Panc1 (cell line): Measurements from ENCODE around the gene RHOJ. TPM values are rescaled to one million over a fixed set of nuclear protein-coding genes. Genes with fewer than 3 reads are reported as not detected.

ENCODE experiments used
- ATAC-seq: fragments of 200-7000 bp; cut with Tn5 transposase; 2 replicates; pipeline ENCODE4 v1.9.1; 2020; ENCODE audit warnings: mild to moderate bottlenecking, moderate library complexity
- BruUV-seq: library from RNA; stranded (reverse); fragments of 400-500 nt; replicated peaks from 2 replicates; lab custom pipeline; 2021; lab: Mats Ljungman, UMichigan
- CTCF ChIA-PET: fragments of 300-600 bp; sonication (Branson Sonifier 250); formaldehyde crosslinking; loops from one replicate; lab custom pipeline; 2022; ENCODE audit warnings: antibody characterized with exemption; lab: Charles Lee
- POLR2A ChIA-PET: fragments of 300-600 bp; sonication (Branson Sonifier 250); formaldehyde crosslinking; loops from one replicate; lab custom pipeline; 2022; ENCODE audit warnings: antibody characterized with exemption; lab: Charles Lee
- DNase-seq: peaks from one replicate; pipeline ENCODE4 v3.0.0-alpha.2; 2010; ENCODE audit warnings: low read depth, low spot score
- H3K27ac ChIP-seq: 2 replicates; pipeline ENCODE4 v1.5.1; 2011; ENCODE audit warnings: mild to moderate bottlenecking, low read length, inconsistent platforms
- H3K27me3 ChIP-seq: fragments of 200-500 bp; sonication (Bioruptor generic); 2 replicates; pipeline ENCODE4 v1.6.0; 2014; ENCODE audit warnings: low read length, inconsistent platforms; ENCODE audit not compliant: control insufficient read depth, insufficient read depth
- H3K36me3 ChIP-seq: fragments of 200-500 bp; sonication (Bioruptor generic); 2 replicates; pipeline ENCODE4 v1.5.1; 2014; ENCODE audit warnings: inconsistent platforms, mild to moderate bottlenecking, low read length, moderate library complexity; ENCODE audit not compliant: control insufficient read depth, insufficient read depth
- H3K4me1 ChIP-seq: 2 replicates; pipeline ENCODE4 v1.5.1; 2011; ENCODE audit warnings: inconsistent platforms, mild to moderate bottlenecking, low read length, moderate library complexity; ENCODE audit not compliant: control insufficient read depth, insufficient read depth
- H3K4me3 ChIP-seq, 2 experiments: 2 replicates each; pipeline ENCODE4 v1.5.1; 2011 to 2012; ENCODE audit warnings: low read depth in 2 of 2, low read length in 2 of 2, mild to moderate bottlenecking in 2 of 2, inconsistent platforms in 1 of 2, moderate library complexity in 1 of 2
- H3K9me3 ChIP-seq: fragments of 200-500 bp; sonication (Bioruptor generic); 2 replicates; pipeline ENCODE4 v1.5.1; 2014; ENCODE audit warnings: low read depth, mild to moderate bottlenecking, inconsistent platforms, low read length, moderate library complexity; ENCODE audit not compliant: control insufficient read depth, insufficient read depth
- POLR2AphosphoS5 ChIP-seq: IDR thresholded peaks from 2 replicates; pipeline ENCODE4 v1.6.1; 2012; ENCODE audit warnings: mild to moderate bottlenecking, low read depth, low read length, moderate library complexity
- SIN3A ChIP-seq: IDR thresholded peaks from 2 replicates; pipeline ENCODE4 v1.6.1; 2012; ENCODE audit warnings: low read depth, mild to moderate bottlenecking, low read length, moderate library complexity, borderline replicate concordance; ENCODE audit not compliant: insufficient read depth
- TCF7L2 ChIP-seq: IDR thresholded peaks from 2 replicates; pipeline ENCODE4 v1.6.1; 2011; ENCODE audit warnings: mild to moderate bottlenecking, low read depth, low read length, inconsistent platforms
- in situ Hi-C: cut with HindIII; loops from 2 replicates; pipeline ENCODE4 v1.10.0; 2016; ENCODE audit warnings: low sequenced_read_pairs, low pct_unique_long_range_greater_than_20kb
- intact Hi-C: fragments of 100-400 bp; cut with micrococcal nuclease; formaldehyde crosslinking; loops from one replicate; pipeline ENCODE4 v1.10.0; 2022; ENCODE audit not compliant: unreplicated experiment
- total RNA-seq: library from RNA; stranded (reverse); gene quantifications from one replicate; pipeline ENCODE4 v1.2.1, GENCODE V29; 2021; ENCODE audit not compliant: unreplicated experiment
- TF ChIP-seq, protein P1 (sequence below), 2 experiments: IDR thresholded peaks; 2 replicates each; pipeline ENCODE4 v1.6.1; 2011 to 2012; ENCODE audit warnings: low read depth in 2 of 2, control low read depth in 1 of 2, low read length in 1 of 2, mild to moderate bottlenecking in 1 of 2, moderate library complexity in 1 of 2; ENCODE audit not compliant: insufficient read depth in 1 of 2
- TF ChIP-seq, protein P2 (sequence below): fragments of 450-650 bp; IDR thresholded peaks from 2 replicates; pipeline ENCODE4 v1.5.1; 2017; ENCODE audit warnings: mild to moderate bottlenecking

RHOJ gene
- total RNA-seq, 1 experiment from 2014 or later = 0.28 TPM

- Histone ChIP-seq H3K27me3 (no peaks in the 10 kb centered on the region), H3K27ac (no peak overlapping the region), H3K4me1 (no peaks in the 10 kb centered on the region), H3K36me3 (no peaks in the 10 kb centered on the region), H3K4me3 (no peak overlapping the region), H3K9me3 (no peaks in the 10 kb centered on the region)
- no TSS peak for BruUV-seq
- in situ Hi-C loops = no loop called here
- ChIA-PET CTCF (no interaction called here), POLR2A (no interaction called here)
- intact Hi-C loops = no loop called here
- TF ChIP-seq TCF7L2 (no peak), POLR2AphosphoS5 (no peak), SIN3A (no peak)
- TF ChIP-seq, protein P1, sequence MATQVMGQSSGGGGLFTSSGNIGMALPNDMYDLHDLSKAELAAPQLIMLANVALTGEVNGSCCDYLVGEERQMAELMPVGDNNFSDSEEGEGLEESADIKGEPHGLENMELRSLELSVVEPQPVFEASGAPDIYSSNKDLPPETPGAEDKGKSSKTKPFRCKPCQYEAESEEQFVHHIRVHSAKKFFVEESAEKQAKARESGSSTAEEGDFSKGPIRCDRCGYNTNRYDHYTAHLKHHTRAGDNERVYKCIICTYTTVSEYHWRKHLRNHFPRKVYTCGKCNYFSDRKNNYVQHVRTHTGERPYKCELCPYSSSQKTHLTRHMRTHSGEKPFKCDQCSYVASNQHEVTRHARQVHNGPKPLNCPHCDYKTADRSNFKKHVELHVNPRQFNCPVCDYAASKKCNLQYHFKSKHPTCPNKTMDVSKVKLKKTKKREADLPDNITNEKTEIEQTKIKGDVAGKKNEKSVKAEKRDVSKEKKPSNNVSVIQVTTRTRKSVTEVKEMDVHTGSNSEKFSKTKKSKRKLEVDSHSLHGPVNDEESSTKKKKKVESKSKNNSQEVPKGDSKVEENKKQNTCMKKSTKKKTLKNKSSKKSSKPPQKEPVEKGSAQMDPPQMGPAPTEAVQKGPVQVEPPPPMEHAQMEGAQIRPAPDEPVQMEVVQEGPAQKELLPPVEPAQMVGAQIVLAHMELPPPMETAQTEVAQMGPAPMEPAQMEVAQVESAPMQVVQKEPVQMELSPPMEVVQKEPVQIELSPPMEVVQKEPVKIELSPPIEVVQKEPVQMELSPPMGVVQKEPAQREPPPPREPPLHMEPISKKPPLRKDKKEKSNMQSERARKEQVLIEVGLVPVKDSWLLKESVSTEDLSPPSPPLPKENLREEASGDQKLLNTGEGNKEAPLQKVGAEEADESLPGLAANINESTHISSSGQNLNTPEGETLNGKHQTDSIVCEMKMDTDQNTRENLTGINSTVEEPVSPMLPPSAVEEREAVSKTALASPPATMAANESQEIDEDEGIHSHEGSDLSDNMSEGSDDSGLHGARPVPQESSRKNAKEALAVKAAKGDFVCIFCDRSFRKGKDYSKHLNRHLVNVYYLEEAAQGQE (IDR thresholded peaks at IDR 0.05; ENCODE audit: insufficient read depth in 1 of 2, low read depth in 2 of 2, low read length in 1 of 2) = no peak
- TF ChIP-seq, protein P2, sequence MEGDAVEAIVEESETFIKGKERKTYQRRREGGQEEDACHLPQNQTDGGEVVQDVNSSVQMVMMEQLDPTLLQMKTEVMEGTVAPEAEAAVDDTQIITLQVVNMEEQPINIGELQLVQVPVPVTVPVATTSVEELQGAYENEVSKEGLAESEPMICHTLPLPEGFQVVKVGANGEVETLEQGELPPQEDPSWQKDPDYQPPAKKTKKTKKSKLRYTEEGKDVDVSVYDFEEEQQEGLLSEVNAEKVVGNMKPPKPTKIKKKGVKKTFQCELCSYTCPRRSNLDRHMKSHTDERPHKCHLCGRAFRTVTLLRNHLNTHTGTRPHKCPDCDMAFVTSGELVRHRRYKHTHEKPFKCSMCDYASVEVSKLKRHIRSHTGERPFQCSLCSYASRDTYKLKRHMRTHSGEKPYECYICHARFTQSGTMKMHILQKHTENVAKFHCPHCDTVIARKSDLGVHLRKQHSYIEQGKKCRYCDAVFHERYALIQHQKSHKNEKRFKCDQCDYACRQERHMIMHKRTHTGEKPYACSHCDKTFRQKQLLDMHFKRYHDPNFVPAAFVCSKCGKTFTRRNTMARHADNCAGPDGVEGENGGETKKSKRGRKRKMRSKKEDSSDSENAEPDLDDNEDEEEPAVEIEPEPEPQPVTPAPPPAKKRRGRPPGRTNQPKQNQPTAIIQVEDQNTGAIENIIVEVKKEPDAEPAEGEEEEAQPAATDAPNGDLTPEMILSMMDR = no peak
- no peak for ATAC-seq
- DNase-seq = no peak
Measured at GRCh38 chr14:63157195-63157594, 47.0 kb upstream of the RHOJ start.

GRCh38 chr14:63163306-63163705 is 40.9 kb upstream of the RHOJ start:
- H3K27ac ChIP-seq = no peak overlapping the region
- DNase-seq = no peak
- no peaks in the 10 kb centered on the region for H3K9me3 ChIP-seq
- H3K36me3 ChIP-seq = no peaks in the 10 kb centered on the region
- POLR2A ChIA-PET = no interaction called here
- in situ Hi-C loops = no loop called here
- H3K27me3 ChIP-seq = no peaks in the 10 kb centered on the region
- intact Hi-C loops = no loop called here
- no TSS peak for BruUV-seq
- CTCF ChIA-PET = no interaction called here
- ATAC-seq = no peak
- H3K4me1 ChIP-seq = no peaks in the 10 kb centered on the region
- H3K4me3 ChIP-seq = no peak overlapping the region
- TF ChIP-seq SIN3A (no peak), POLR2AphosphoS5 (no peak), TCF7L2 (no peak)
- TF ChIP-seq, protein P1 (IDR thresholded peaks at IDR 0.05; ENCODE audit: insufficient read depth in 1 of 2, low read depth in 2 of 2, low read length in 1 of 2) = no peak
- TF ChIP-seq, protein P2 = no peak
